HepG2 (cell line): ENCODE results near the gene HSDL2. TPM values are rescaled to one million over a fixed set of nuclear protein-coding genes. Genes with fewer than 3 reads are reported as not detected.

Experiments used
- ARID2 ChIP-seq: sonication (generic); formaldehyde crosslinking; IDR thresholded peaks from 2 replicates; pipeline ENCODE4 v1.8.1; 2022; ENCODE audit warnings: mild to moderate bottlenecking, missing genetic modification reagents, borderline replicate concordance
- ATF7 ChIP-seq, 2 experiments: fragments of 450-650 bp in 1 of 2; sonication (generic) in 1 of 2; formaldehyde crosslinking in 1 of 2; IDR thresholded peaks; 2 replicates each; pipeline versions ENCODE4 v1.4.0 to v1.6.1; 2016 to 2020; ENCODE audit warnings: antibody characterized with exemption in 1 of 2, mild to moderate bottlenecking in 1 of 2, missing genetic modification reagents in 1 of 2
- BATF2 ChIP-seq: sonication (generic); formaldehyde crosslinking; IDR thresholded peaks from 2 replicates; pipeline ENCODE4 v1.8.0; 2022; ENCODE audit warnings: mild to moderate bottlenecking, missing genetic modification reagents, moderate library complexity
- BRCA1 ChIP-seq: sonication (generic); formaldehyde crosslinking; IDR thresholded peaks from 2 replicates; pipeline ENCODE4 v1.4.0; 2020; ENCODE audit warnings: missing genetic modification reagents
- BRD4 ChIP-seq: sonication (generic); formaldehyde crosslinking; IDR thresholded peaks from 2 replicates; pipeline ENCODE4 v1.4.0; 2020; ENCODE audit warnings: missing genetic modification reagents
- EZH2 ChIP-seq: conservative IDR thresholded peaks from 2 replicates; pipeline ENCODE4 v1.6.1; 2012; ENCODE audit warnings: mild to moderate bottlenecking, low read depth, low read length, moderate library complexity
- FOXP4 ChIP-seq: sonication (generic); formaldehyde crosslinking; IDR thresholded peaks from 2 replicates; pipeline ENCODE4 v1.4.0; 2020; ENCODE audit warnings: missing genetic modification reagents
- ISX ChIP-seq: sonication (generic); formaldehyde crosslinking; conservative IDR thresholded peaks from 2 replicates; pipeline ENCODE4 v1.5.0; 2020; ENCODE audit warnings: missing genetic modification reagents
- RELA ChIP-seq: sonication (generic); formaldehyde crosslinking; IDR thresholded peaks from 2 replicates; pipeline ENCODE4 v1.4.0; 2020; ENCODE audit warnings: missing genetic modification reagents
- TP53 ChIP-seq: sonication (generic); formaldehyde crosslinking; conservative IDR thresholded peaks from 2 replicates; pipeline ENCODE4 v1.4.0; 2020; ENCODE audit warnings: missing genetic modification reagents
- ZBTB10 ChIP-seq: sonication (generic); formaldehyde crosslinking; IDR thresholded peaks from 2 replicates; pipeline ENCODE4 v1.4.0; 2020; ENCODE audit warnings: missing genetic modification reagents, borderline replicate concordance
- ZBTB44 ChIP-seq: sonication (generic); formaldehyde crosslinking; IDR thresholded peaks from 2 replicates; pipeline ENCODE4 v1.4.0; 2020; ENCODE audit warnings: missing genetic modification reagents
- ZBTB7B ChIP-seq: sonication (generic); formaldehyde crosslinking; IDR thresholded peaks from 2 replicates; pipeline ENCODE4 v1.4.0; 2020; ENCODE audit warnings: missing genetic modification reagents
- ZFP37 ChIP-seq: sonication (generic); formaldehyde crosslinking; IDR thresholded peaks from 2 replicates; pipeline ENCODE4 v1.4.0; 2020; ENCODE audit warnings: missing genetic modification reagents, borderline replicate concordance
- ZNF142 ChIP-seq: sonication (generic); formaldehyde crosslinking; IDR thresholded peaks from 2 replicates; pipeline ENCODE4 v1.4.0; 2020; ENCODE audit warnings: missing genetic modification reagents
- ZNF326 ChIP-seq: sonication (generic); formaldehyde crosslinking; IDR thresholded peaks from 2 replicates; pipeline ENCODE4 v1.4.0; 2020; ENCODE audit warnings: missing genetic modification reagents, borderline replicate concordance
- polyA plus RNA-seq, 8 experiments: library from polyadenylated mRNA; depleted of rRNA in 3 of 8; stranded (reverse) in 7 of 8; unstranded in 1 of 8; fragments of >200 nt; fragmentation: Illumina TruSeq in 4 of 8; extraction: Trizol in 4 of 8; gene quantifications; 2 replicates each; pipeline versions ENCODE4 v1.2.1 to v1.2.3, GENCODE V29; 2011 to 2016; ENCODE audit warnings: low read depth in 4 of 8, missing spikeins in 1 of 8, mixed read lengths in 1 of 8; ENCODE audit not compliant: insufficient read depth in 1 of 8
- total RNA-seq, 5 experiments: library from RNA; depleted of rRNA; stranded (reverse); fragments of >200 nt; fragmentation: Illumina TruSeq; extraction: Trizol; gene quantifications; 2 replicates each; pipeline ENCODE4 v1.2.3, GENCODE V29; 2016; ENCODE audit warnings: low read depth in 1 of 5

Gene HSDL2
- total and polyA plus RNA-seq, 2 of the 13 experiments (the other 11 are each of a cell fraction or from before 2014, with no cell fraction given), result 55.3 to 80.2 TPM

GRCh38 chr9:112332977-112333638 is 46.8 kb upstream of the HSDL2 start, which contains the start of gene PTBP3 (continued):
- TF ChIP-seq ZNF142 (peak; percentile 70; the same call in 1 of the 2 replicates), BATF2 (CRISPR knock-in tag) (peak; percentile 49; the same call in 1 of the 2 replicates), ZFP37 (CRISPR knock-in tag) (no peak), FOXP4 (peak; percentile 83), EZH2 (no peak), ARID2 (peak; percentile 88), RELA (CRISPR knock-in tag) (no peak), ISX (no peak), ZBTB44 (CRISPR knock-in tag) (no peak), ZBTB7B (CRISPR knock-in tag) (peak; percentile 52; the same call in 1 of the 2 replicates), ATF7 (IDR thresholded peaks at IDR 0.05) (no peak), ATF7 (CRISPR knock-in tag; IDR thresholded peaks at IDR 0.05) (no peak), BRD4 (CRISPR knock-in tag) (peak; percentile 12; the same call in 1 of the 2 replicates), ZNF326 (no peak), TP53 (CRISPR knock-in tag) (no peak), BRCA1 (CRISPR knock-in tag) (peak; percentile 21), ZBTB10 (CRISPR knock-in tag) (peak; percentile 66; the same call in 1 of the 2 replicates)
